WTC11 (cell line): Measurements from ENCODE around the gene ASB3. TPM values are rescaled to one million over a fixed set of nuclear protein-coding genes. Genes with fewer than 3 reads are reported as not detected.

Experiments
- ATAC-seq: fragments of 200-7000 bp; cut with Tn5 transposase; 2 replicates; pipeline ENCODE4 v1.10.0; 2021; ENCODE audit warnings: mild to moderate bottlenecking, moderate library complexity
- CTCF ChIA-PET: fragments of 300-600 bp; sonication (Branson Sonifier 250); formaldehyde crosslinking; loops from one replicate; lab custom pipeline; 2021; ENCODE audit warnings: antibody characterized with exemption; lab: Charles Lee
- POLR2A ChIA-PET: fragments of 350-600 bp; sonication (Branson Sonifier 250); formaldehyde crosslinking; loops from one replicate; lab custom pipeline; 2021; ENCODE audit warnings: antibody characterized with exemption; lab: Charles Lee
- DNase-seq: peaks from one replicate; pipeline ENCODE4 v3.0.0; 2021; ENCODE audit warnings: low spot score
- H3K27ac Mint-ChIP-seq: 2 replicates; pipeline ENCODE4 v1.8.0; 2021; ENCODE audit warnings: mixed read lengths
- H3K27me3 Mint-ChIP-seq: 2 replicates; pipeline ENCODE4 v1.8.0; 2021; ENCODE audit warnings: low read depth, mild to moderate bottlenecking, moderate library complexity, mixed read lengths
- H3K36me3 Mint-ChIP-seq: 2 replicates; pipeline ENCODE4 v1.8.0; 2021; ENCODE audit warnings: mixed read lengths
- H3K4me1 Mint-ChIP-seq: 2 replicates; pipeline ENCODE4 v1.8.0; 2022; ENCODE audit warnings: mixed read lengths
- H3K4me3 Mint-ChIP-seq: 2 replicates; pipeline ENCODE4 v1.8.0; 2021; ENCODE audit warnings: mild to moderate bottlenecking, moderate library complexity, mixed read lengths
- H3K9me3 Mint-ChIP-seq: 2 replicates; pipeline ENCODE4 v1.8.0; 2021; ENCODE audit warnings: mixed read lengths
- EMX1 ChIP-seq: fragments of 250-450 bp; sonication (Bioruptor Pico); IDR thresholded peaks from 2 replicates; pipeline ENCODE4 v1.8.0; 2021; ENCODE audit warnings: mild to moderate bottlenecking
- ERG ChIP-seq: fragments of 250-450 bp; sonication (Bioruptor Pico); IDR thresholded peaks from 2 replicates; pipeline ENCODE4 v1.8.0; 2021; ENCODE audit warnings: mild to moderate bottlenecking
- GRHL2 ChIP-seq: fragments of 250-450 bp; sonication (Bioruptor Pico); IDR thresholded peaks from 2 replicates; pipeline ENCODE4 v1.8.0; 2022; ENCODE audit warnings: mild to moderate bottlenecking, moderate library complexity; ENCODE audit not compliant: insufficient replicate concordance, severe bottlenecking
- GTF2I ChIP-seq: fragments of 250-450 bp; sonication (Bioruptor Pico); conservative IDR thresholded peaks from 2 replicates; pipeline ENCODE4 v1.4.0; 2021; ENCODE audit warnings: mild to moderate bottlenecking
- JUN ChIP-seq: sonication (generic); formaldehyde crosslinking; IDR thresholded peaks from 2 replicates; pipeline ENCODE4 v1.8.0; 2023; ENCODE audit warnings: mild to moderate bottlenecking, missing genetic modification reagents
- MXD4 ChIP-seq: fragments of 250-450 bp; sonication (Bioruptor Pico); IDR thresholded peaks from 2 replicates; pipeline ENCODE4 v1.8.0; 2021; ENCODE audit warnings: mild to moderate bottlenecking, moderate library complexity, borderline replicate concordance
- MYBL2 ChIP-seq: sonication (generic); formaldehyde crosslinking; IDR thresholded peaks from 2 replicates; pipeline ENCODE4 v1.8.1; 2023; ENCODE audit warnings: mild to moderate bottlenecking, moderate library complexity, missing genetic modification reagents
- NFATC4 ChIP-seq: fragments of 250-450 bp; sonication (Bioruptor Pico); IDR thresholded peaks from 2 replicates; pipeline ENCODE4 v1.9.0; 2021; ENCODE audit warnings: mild to moderate bottlenecking
- NFE2L1 ChIP-seq: sonication (generic); formaldehyde crosslinking; IDR thresholded peaks from 2 replicates; pipeline ENCODE4 v1.8.1; 2023; ENCODE audit warnings: missing genetic modification reagents
- TP53 ChIP-seq: sonication (generic); formaldehyde crosslinking; IDR thresholded peaks from 2 replicates; pipeline ENCODE4 v1.8.1; 2023; ENCODE audit warnings: mild to moderate bottlenecking, missing genetic modification reagents
- ZBTB21 ChIP-seq: sonication (generic); formaldehyde crosslinking; IDR thresholded peaks from 2 replicates; pipeline ENCODE4 v1.8.1; 2023; ENCODE audit warnings: mild to moderate bottlenecking, missing genetic modification reagents, borderline replicate concordance
- ZNF121 ChIP-seq: sonication (generic); formaldehyde crosslinking; IDR thresholded peaks from 2 replicates; pipeline ENCODE4 v1.8.0; 2023; ENCODE audit warnings: missing genetic modification reagents
- ZNF263 ChIP-seq: sonication (generic); formaldehyde crosslinking; IDR thresholded peaks from 2 replicates; pipeline ENCODE4 v1.8.1; 2022; ENCODE audit warnings: low read depth, mild to moderate bottlenecking, moderate library complexity, missing genetic modification reagents
- ZNF317 ChIP-seq: sonication (generic); formaldehyde crosslinking; IDR thresholded peaks from 2 replicates; pipeline ENCODE4 v1.8.1; 2023; ENCODE audit warnings: low read depth, mild to moderate bottlenecking, moderate library complexity, missing genetic modification reagents, borderline replicate concordance
- ZNF396 ChIP-seq: fragments of 250-450 bp; sonication (Bioruptor Pico); IDR thresholded peaks from 2 replicates; pipeline ENCODE4 v1.8.0; 2021; ENCODE audit warnings: mild to moderate bottlenecking, moderate library complexity, borderline replicate concordance
- ZNF671 ChIP-seq: fragments of 250-450 bp; sonication (Bioruptor Pico); IDR thresholded peaks from 2 replicates; pipeline ENCODE4 v1.8.0; 2021; ENCODE audit warnings: mild to moderate bottlenecking
- total RNA-seq: library from RNA; stranded (reverse); gene quantifications from 3 replicates; pipeline ENCODE4 v1.2.3, GENCODE V29; 2021
- TF ChIP-seq, protein P1 (sequence below): fragments of 250-450 bp; sonication (Bioruptor Pico); IDR thresholded peaks from 2 replicates; pipeline ENCODE4 v1.9.0; 2021; ENCODE audit warnings: mild to moderate bottlenecking, borderline replicate concordance
- TF ChIP-seq, protein P2 (sequence below): sonication (generic); formaldehyde crosslinking; IDR thresholded peaks from 2 replicates; pipeline ENCODE4 v1.8.0; 2022; ENCODE audit warnings: mild to moderate bottlenecking, missing genetic modification reagents
- TF ChIP-seq, protein P3 (sequence below): sonication (generic); formaldehyde crosslinking; IDR thresholded peaks from 2 replicates; pipeline ENCODE4 v1.8.1; 2023; ENCODE audit warnings: mild to moderate bottlenecking, moderate library complexity, missing genetic modification reagents

ASB3 gene
- total RNA-seq, 1 experiment from 2014 or later = 30.2 TPM

- ChIA-PET CTCF (interaction anchor here (1.1 kb wide), 1 partner anchor 138 kb away, joined by 3 read pairs; no protein-coding TSS in a partner anchor), POLR2A (no interaction called here)
- peak; percentile 95 for ATAC-seq
- Mint-ChIP-seq H3K27ac (peak overlapping the region; percentile 70; the same call in 1 of the 2 replicates), H3K4me1 (peaks cover 23% of the 10 kb centered on the region), H3K9me3 (peaks cover 12% of the 10 kb centered on the region), H3K4me3 (no peak overlapping the region), H3K36me3 (peaks cover 6% of the 10 kb centered on the region), H3K27me3 (no peaks in the 10 kb centered on the region)
- peak; percentile 24 for DNase-seq
- TF ChIP-seq, protein P1, sequence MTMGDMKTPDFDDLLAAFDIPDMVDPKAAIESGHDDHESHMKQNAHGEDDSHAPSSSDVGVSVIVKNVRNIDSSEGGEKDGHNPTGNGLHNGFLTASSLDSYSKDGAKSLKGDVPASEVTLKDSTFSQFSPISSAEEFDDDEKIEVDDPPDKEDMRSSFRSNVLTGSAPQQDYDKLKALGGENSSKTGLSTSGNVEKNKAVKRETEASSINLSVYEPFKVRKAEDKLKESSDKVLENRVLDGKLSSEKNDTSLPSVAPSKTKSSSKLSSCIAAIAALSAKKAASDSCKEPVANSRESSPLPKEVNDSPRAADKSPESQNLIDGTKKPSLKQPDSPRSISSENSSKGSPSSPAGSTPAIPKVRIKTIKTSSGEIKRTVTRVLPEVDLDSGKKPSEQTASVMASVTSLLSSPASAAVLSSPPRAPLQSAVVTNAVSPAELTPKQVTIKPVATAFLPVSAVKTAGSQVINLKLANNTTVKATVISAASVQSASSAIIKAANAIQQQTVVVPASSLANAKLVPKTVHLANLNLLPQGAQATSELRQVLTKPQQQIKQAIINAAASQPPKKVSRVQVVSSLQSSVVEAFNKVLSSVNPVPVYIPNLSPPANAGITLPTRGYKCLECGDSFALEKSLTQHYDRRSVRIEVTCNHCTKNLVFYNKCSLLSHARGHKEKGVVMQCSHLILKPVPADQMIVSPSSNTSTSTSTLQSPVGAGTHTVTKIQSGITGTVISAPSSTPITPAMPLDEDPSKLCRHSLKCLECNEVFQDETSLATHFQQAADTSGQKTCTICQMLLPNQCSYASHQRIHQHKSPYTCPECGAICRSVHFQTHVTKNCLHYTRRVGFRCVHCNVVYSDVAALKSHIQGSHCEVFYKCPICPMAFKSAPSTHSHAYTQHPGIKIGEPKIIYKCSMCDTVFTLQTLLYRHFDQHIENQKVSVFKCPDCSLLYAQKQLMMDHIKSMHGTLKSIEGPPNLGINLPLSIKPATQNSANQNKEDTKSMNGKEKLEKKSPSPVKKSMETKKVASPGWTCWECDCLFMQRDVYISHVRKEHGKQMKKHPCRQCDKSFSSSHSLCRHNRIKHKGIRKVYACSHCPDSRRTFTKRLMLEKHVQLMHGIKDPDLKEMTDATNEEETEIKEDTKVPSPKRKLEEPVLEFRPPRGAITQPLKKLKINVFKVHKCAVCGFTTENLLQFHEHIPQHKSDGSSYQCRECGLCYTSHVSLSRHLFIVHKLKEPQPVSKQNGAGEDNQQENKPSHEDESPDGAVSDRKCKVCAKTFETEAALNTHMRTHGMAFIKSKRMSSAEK (CRISPR knock-in tag) = no peak
- TF ChIP-seq TP53 (CRISPR knock-in tag) (no peak), ERG (CRISPR knock-in tag) (no peak), MYBL2 (CRISPR knock-in tag) (no peak), ZNF396 (CRISPR knock-in tag) (0 out of 2 replicates have a peak, but pooled peaks have one; percentile 49), JUN (no peak)
Measured at GRCh38 chr2:53646788-53647187, 140.0 kb downstream of the ASB3 start.

- Mint-ChIP-seq H3K27ac (no peak overlapping the region), H3K4me1 (peaks cover 27% of the 10 kb centered on the region), H3K9me3 (peaks cover 7% of the 10 kb centered on the region), H3K4me3 (no peak overlapping the region), H3K36me3 (no peaks in the 10 kb centered on the region), H3K27me3 (no peaks in the 10 kb centered on the region; the same call in 1 of the 2 replicates)
- ATAC-seq (peak; percentile 91), DNase-seq (peak; percentile 19)
- CTCF ChIA-PET = interaction anchor here (0.5 kb wide), 1 partner anchor 11 kb away, joined by 3 read pairs; no protein-coding TSS in a partner anchor
- TF ChIP-seq JUN (no peak), ZBTB21 (0 out of 2 replicates have a peak, but pooled peaks have one; percentile 37)
- POLR2A ChIA-PET = no interaction called here
Measured at GRCh38 chr2:53641290-53641689, 145.5 kb downstream of the ASB3 start.

- Mint-ChIP-seq H3K36me3 (no peaks in the 10 kb centered on the region), H3K27ac (0 out of 2 replicates have a peak overlapping the region, but pooled peaks have one; percentile 29), H3K4me1 (peaks cover 21% of the 10 kb centered on the region), H3K9me3 (peaks cover 7% of the 10 kb centered on the region), H3K27me3 (no peaks in the 10 kb centered on the region; the same call in 1 of the 2 replicates), H3K4me3 (no peak overlapping the region)
- POLR2A ChIA-PET = no interaction called here
- CTCF ChIA-PET = no interaction called here
- ATAC-seq (no peak), DNase-seq (no peak)
- no peak for TF ChIP-seq EMX1 (CRISPR knock-in tag)
- no peak for TF ChIP-seq MXD4 (CRISPR knock-in tag)
- TF ChIP-seq NFATC4 = no peak
- no peak for TF ChIP-seq JUN
- no peak for TF ChIP-seq MYBL2 (CRISPR knock-in tag)
- TF ChIP-seq GTF2I = no peak
- no peak for TF ChIP-seq ZNF317
- no peak for TF ChIP-seq NFE2L1 (CRISPR knock-in tag)
- TF ChIP-seq ZNF671 = no peak
- TF ChIP-seq GRHL2 (CRISPR knock-in tag) = no peak
- TF ChIP-seq, protein P2, sequence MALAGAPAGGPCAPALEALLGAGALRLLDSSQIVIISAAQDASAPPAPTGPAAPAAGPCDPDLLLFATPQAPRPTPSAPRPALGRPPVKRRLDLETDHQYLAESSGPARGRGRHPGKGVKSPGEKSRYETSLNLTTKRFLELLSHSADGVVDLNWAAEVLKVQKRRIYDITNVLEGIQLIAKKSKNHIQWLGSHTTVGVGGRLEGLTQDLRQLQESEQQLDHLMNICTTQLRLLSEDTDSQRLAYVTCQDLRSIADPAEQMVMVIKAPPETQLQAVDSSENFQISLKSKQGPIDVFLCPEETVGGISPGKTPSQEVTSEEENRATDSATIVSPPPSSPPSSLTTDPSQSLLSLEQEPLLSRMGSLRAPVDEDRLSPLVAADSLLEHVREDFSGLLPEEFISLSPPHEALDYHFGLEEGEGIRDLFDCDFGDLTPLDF (CRISPR knock-in tag) = no peak
- TF ChIP-seq, protein P3, sequence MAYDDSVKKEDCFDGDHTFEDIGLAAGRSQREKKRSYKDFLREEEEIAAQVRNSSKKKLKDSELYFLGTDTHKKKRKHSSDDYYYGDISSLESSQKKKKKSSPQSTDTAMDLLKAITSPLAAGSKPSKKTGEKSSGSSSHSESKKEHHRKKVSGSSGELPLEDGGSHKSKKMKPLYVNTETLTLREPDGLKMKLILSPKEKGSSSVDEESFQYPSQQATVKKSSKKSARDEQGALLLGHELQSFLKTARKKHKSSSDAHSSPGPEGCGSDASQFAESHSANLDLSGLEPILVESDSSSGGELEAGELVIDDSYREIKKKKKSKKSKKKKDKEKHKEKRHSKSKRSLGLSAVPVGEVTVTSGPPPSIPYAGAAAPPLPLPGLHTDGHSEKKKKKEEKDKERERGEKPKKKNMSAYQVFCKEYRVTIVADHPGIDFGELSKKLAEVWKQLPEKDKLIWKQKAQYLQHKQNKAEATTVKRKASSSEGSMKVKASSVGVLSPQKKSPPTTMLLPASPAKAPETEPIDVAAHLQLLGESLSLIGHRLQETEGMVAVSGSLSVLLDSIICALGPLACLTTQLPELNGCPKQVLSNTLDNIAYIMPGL (CRISPR knock-in tag) = no peak
- TF ChIP-seq ZNF263 (CRISPR knock-in tag) = no peak
- no peak for TF ChIP-seq ZNF121 (CRISPR knock-in tag)
- TF ChIP-seq, all 79 proteins: peak for 0
Measured at GRCh38 chr2:53640466-53640865, 146.3 kb downstream of the ASB3 start.
